GM21360 (cell line): Measurements from ENCODE around the gene SEMA5A.

Experiments
- ATAC-seq: cut with Tn5 transposase; IDR thresholded peaks from one replicate; pipeline ENCODE4 v1.9.1; 2021; ENCODE audit warnings: mild to moderate bottlenecking, moderate library complexity; ENCODE audit not compliant: unreplicated experiment

Gene SEMA5A

DNA sequence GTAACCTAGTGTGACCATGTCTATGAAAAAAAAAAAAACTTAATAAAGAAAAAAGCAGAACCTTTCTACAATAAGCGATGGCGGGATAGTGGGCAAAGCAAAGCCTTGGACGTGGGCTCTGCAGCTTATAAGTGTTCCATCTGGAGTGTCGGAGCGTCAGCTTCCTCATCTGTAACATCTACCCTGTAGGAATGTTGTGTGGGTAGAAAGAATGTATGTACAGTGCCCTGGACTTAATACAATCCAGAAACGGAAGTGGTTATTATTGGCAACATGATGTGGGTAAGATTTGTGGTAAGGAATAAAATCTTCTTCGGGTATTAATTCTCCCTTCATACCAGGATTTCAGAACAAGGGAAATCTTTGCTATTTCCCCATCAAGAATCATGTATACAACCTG is 66.5 kb downstream of the SEMA5A start:
- ATAC-seq, result no peak

DNA sequence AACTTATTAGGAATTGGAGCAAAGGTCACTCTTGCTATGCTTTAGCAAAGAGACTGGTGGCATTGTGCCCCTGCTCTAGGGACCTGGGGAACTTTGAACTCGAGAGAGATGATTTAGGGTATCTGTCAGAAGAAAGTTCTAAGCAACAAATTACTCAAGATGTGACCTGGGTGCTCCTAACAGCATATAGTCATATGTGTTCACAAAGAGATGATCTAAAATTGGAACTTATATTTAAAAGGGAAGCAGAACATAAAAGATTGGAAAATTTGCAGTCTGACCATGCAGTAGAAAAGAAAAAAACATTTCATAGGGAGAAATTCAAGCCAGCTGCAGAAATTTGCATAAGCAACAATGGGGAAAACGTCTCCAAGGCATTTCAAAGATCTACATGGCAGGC is 68.3 kb downstream of the SEMA5A start:
- no peak for ATAC-seq

DNA sequence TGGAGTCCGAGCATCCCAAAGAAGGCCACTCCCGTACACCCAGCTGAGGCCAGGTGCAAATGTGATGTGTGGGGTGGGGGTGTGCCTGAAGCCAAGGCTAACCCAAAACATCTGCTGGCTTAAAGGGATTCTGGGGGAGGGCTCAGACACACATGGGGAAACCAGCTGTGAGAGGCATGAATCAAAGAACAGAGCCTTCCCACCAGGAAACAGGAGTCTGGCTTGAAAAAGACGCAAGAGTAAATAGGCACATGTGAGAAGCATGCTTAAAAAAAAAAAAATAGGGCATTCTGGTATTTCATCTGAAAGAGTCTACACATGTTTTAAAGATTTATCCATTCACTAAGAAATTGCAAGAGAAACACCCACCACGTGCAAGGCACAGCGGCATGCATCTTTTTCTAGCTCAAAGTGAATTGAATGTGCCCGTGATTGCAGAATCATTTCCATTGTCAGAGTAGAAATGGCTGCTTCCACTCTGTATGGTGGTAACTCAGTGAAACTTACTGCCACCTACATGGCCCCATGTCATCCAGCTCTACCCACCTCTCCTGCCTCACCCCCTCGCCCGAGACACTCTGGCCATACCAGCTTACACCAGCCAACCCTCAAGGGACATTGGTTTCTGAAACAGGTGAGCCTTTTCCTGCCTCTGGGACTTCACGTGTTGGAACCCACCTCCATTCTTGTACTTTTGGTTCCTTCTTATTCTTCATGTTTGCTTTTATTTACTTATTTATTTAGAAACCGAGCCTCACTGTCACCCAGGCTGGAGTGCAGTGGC is 71.5 kb downstream of the SEMA5A start:
- no peak for ATAC-seq

- no peak for ATAC-seq
Observed at GRCh38 chr5:9473624-9474023, 72.3 kb downstream of the SEMA5A start.

DNA sequence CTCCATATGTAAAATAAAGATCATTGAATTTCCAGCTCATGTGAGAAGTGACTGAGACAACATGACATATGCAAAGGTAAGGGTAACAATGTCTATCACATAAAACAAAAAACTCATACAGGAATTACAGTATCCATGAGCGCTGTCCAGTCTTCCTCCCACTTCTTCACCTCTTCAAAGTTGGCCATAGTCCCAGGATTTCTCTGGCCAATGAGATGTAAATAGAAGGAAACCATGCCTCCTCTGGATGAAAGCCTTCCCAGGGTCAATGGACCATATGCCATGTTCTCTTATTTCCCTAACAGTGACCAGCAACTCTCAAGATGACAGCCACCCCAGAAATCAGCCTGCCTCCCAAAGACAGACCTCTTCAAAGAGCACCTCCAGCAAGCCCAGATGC is 75.5 kb downstream of the SEMA5A start:
- no peak for ATAC-seq

- ATAC-seq, result no peak
Observed at GRCh38 chr5:9468060-9468388, 77.9 kb downstream of the SEMA5A start.

GRCh38 chr5:9467199-9468059 is 78.4 kb downstream of the SEMA5A start:
- ATAC-seq, result no peak

GRCh38 chr5:9466697-9467096 is 79.2 kb downstream of the SEMA5A start:
- ATAC-seq, result no peak

- ATAC-seq, result no peak
Observed at GRCh38 chr5:9464478-9464877, 81.4 kb downstream of the SEMA5A start.

- no peak for ATAC-seq
Observed at GRCh38 chr5:9462109-9462508, 83.8 kb downstream of the SEMA5A start.

DNA sequence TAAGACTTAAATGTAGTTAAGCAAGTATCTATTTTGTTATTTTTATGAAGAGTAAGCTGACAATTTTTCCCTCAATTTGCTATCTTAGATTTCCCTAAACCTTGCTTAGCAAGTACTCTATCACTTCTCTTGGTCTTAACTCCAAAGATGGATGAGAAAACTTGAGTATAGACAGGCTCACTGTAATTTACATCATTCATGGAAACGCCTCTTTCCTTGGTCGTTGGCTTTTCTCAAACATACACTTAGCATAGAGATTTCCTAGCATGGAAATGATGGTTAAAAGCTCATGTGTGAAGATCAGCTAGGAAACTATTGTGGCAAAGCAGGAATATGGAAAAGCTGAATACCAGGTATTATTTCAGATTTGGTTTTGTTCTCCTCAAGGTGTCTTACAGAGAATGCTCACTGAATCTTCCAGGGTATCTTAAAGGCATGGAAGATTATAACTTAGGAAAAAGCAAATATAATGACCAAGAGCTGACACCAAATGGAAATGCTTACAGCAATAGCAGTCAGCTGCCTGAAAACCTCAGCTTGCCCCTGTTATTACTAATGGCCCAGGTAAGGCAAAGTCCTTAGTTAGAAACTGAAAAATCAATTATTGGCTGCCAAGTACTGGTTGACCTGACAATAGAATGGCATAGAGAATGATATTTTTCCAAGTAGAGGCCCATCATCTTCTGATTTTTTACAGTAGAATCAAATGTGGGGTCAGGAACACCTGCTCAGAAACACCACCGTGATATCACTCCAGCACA is 84.8 kb downstream of the SEMA5A start:
- ATAC-seq, result no peak

DNA sequence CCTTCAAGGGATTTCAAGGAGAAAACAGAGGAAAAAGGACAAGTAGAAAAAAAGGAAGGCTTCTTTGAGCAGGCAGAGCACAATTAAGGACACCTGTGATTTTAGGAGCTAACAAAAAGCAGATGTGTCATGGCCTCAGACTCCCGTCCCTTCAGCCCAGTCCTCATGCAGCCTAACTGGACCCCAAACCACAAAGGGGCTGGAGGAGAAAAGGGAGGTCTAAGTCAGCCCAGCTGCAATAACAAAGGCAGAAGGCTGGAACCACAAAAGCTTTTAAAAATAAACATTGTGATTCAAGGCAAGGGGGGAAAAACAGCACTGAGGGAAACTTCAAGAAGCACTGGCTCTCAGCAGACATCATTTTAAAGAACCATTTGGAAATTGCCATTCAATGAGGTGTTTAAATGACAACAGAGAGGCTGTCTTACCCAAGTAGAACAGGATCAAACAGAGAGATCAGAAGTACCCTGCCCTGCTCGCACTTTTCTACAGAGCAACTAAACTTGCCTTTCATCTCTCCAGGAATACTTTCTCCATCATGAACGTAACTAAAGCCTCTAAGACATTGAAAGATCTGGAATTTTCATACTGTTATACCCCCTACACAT is 89.3 kb downstream of the SEMA5A start:
- no peak for ATAC-seq

- no peak for ATAC-seq
Observed at GRCh38 chr5:9455826-9456434, 89.9 kb downstream of the SEMA5A start.

DNA sequence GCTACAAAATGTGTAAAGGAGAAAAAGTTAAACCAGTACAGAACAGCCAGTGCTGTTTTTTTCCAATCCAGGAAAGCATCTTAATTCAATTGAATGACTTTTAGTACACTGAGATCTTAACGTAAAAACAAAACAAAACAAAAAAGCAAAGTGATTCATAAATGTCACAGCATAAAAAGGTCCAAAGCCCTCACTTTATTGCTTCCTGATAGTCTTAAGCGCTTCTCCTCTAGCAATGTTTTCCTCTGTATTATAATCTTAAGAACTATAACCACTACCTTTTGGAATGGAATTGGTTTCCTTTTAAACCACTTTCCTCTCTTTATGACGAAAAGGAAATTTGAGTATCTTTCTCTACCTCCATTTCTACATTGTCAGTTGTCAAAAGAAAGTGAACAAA is 91.4 kb downstream of the SEMA5A start:
- ATAC-seq, result no peak

DNA sequence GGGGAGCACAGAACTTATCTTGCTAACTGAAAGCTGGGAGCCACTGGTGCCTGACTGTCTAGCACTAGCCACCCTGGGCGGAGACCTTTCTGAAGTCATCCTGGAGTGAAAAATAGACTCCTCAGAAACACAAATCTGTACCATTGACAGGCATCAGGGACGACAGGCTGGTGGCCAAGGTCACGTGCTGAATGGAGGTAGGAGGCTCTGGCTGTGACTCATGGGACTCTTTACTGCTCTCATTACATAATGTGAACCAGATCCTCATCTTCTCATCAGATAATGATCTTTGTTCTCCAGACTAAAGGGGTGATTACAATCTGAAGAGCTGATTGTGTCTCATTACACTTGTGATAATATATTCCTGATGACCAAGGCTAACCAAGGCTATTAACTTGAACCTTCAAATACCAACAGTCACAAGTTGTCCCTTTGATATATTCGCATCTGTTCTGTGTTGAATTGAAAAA is 91.8 kb downstream of the SEMA5A start:
- ATAC-seq, result peak; percentile 67

- ATAC-seq, result no peak
Observed at GRCh38 chr5:9453480-9454011, 92.3 kb downstream of the SEMA5A start.

GRCh38 chr5:9452181-9452580 is 93.7 kb downstream of the SEMA5A start:
- no peak for ATAC-seq

DNA sequence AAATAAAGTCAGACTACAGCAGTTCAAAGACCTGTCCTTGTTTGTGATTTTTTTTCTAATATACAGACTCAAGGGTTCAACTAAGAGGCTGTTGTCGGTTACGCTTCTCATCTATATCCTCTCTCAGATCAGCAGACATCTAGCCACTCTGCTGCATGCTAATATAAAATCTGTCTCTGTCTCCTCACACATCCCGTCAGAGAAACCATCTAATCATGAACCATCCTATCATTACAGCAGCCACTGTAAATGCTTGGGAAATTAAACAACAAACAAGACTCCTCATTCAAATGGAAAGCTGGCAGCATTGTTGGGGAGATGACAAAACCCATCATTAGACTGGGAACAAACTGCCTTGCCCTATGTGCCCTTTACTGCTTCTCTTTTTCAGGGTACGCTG is 94.8 kb downstream of the SEMA5A start:
- ATAC-seq, result no peak

DNA sequence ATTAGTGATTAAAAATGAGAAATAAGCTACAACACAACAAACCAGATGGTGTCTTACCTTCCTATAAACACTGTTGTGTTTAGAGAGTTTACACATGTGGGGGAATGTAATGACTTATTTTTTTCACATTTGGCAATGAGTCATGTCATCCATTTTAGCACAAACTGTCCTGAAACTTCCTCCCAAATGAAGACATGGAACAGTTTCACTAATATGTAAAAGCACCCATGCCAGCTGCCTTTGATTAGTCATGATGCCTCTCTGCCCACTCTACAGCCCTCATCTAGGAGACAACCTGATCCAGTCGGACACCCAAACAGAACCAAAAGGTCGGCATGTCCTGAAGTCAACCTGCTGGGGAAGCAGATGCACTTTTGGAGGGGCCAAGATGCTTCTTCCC is 98.2 kb downstream of the SEMA5A start:
- ATAC-seq, result no peak

DNA sequence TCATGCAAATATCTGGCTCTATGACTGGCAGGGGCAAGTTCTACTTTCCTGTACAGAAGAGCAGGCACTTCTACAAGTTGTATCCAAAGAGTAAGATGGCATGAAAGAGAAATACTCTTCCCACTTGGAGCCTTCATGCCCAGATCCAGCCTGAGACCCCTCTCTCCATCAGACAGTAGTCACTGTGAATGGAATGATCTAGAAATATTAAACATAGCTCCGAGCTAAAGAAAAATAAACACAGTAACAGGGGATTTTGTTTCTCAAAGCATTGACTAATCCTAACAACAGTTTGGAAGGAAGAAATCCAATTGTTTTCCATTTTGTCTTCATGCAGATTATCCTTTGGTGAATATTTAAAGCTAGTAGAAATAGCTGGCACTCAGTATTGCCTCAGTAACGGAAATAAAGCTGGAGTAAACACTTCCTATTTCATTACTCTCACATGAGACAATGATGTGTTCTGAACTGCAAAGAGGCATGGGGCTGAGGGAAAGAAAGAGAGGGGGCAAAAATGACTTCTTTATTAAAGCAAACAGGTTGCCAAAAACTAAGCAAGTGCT is 100.0 kb downstream of the SEMA5A start:
- ATAC-seq, result no peak
